Lower lobe of right lung (tissue), 2 donors: ENCODE measurements around the gene GALNT2. TPM values are rescaled to one million over a fixed set of nuclear protein-coding genes. Genes with fewer than 3 reads are reported as not detected.

ENCODE experiments used
- ATAC-seq, 2 donors: fragments of 200-7000 bp; cut with Tn5 transposase; one replicate each; pipeline ENCODE4 v1.9.1; 2020 to 2022; ENCODE audit warnings: mild to moderate bottlenecking in 2 of 2, moderate library complexity in 2 of 2
- DNase-seq: peaks from one replicate; pipeline ENCODE4 v3.0.0-alpha.2; 2020
- H3K27ac ChIP-seq: fragments of 200-600 bp; one replicate; pipeline ENCODE4 v1.8.0; 2022
- H3K27me3 ChIP-seq: fragments of 200-600 bp; one replicate; pipeline ENCODE4 v1.8.0; 2022; ENCODE audit warnings: low read depth
- H3K36me3 ChIP-seq: fragments of 200-600 bp; one replicate; pipeline ENCODE4 v1.8.0; 2022; ENCODE audit warnings: mild to moderate bottlenecking
- H3K4me1 ChIP-seq: fragments of 200-600 bp; one replicate; pipeline ENCODE4 v1.8.0; 2022
- H3K4me3 ChIP-seq: fragments of 200-600 bp; one replicate; pipeline ENCODE4 v1.8.0; 2022; ENCODE audit warnings: mild to moderate bottlenecking
- H3K9me3 ChIP-seq: fragments of 200-600 bp; one replicate; pipeline ENCODE4 v1.8.0; 2022
- CTCF ChIP-seq: fragments of 200-600 bp; IDR thresholded peaks from one replicate; pipeline ENCODE4 v1.8.0; 2022; ENCODE audit warnings: antibody characterized with exemption, mild to moderate bottlenecking
- intact Hi-C: fragments of 100-400 bp; cut with DNase I; formaldehyde crosslinking; loops from one replicate; pipeline ENCODE4 v1.11.0; 2022
- total RNA-seq: library from RNA; stranded (reverse); fragmentation: NEBNext Ultra II Directional; extraction: Animal tissue kit (Norgen Biotek cat#: 25700); gene quantifications from one replicate; pipeline ENCODE4 v1.2.1, GENCODE V29; 2021
- donor health status: DM: no; HTN: yes; CAD: no; lungs with severe emphysema.

GALNT2 gene
- total RNA-seq, 1 donor from 2014 or later: 48.0 TPM

- peaks cover 65% of the 10 kb centered on the region for H3K36me3 ChIP-seq
- H3K9me3 ChIP-seq: no peaks in the 10 kb centered on the region
- intact Hi-C loops: no loop called here
- ATAC-seq: no peak
- H3K4me1 ChIP-seq: no peaks in the 10 kb centered on the region
- no peak overlapping the region for H3K27ac ChIP-seq
- no peaks in the 10 kb centered on the region for H3K27me3 ChIP-seq
- DNase-seq: no peak
- no peak overlapping the region for H3K4me3 ChIP-seq
- TF ChIP-seq CTCF: no peak
Observed at GRCh38 chr1:230260831-230261230, 193.8 kb downstream of the GALNT2 start.

GRCh38 chr1:230261928-230262650, 195.1 kb downstream of the GALNT2 start:
- no peak overlapping the region for H3K27ac ChIP-seq
- ATAC-seq (no peak), DNase-seq (no peak)
- no peak for TF ChIP-seq CTCF
- peaks cover 65% of the 10 kb centered on the region for H3K36me3 ChIP-seq
- no peak overlapping the region for H3K4me3 ChIP-seq
- intact Hi-C loops: no loop called here
- no peaks in the 10 kb centered on the region for H3K4me1 ChIP-seq
- no peaks in the 10 kb centered on the region for H3K9me3 ChIP-seq
- no peaks in the 10 kb centered on the region for H3K27me3 ChIP-seq

DNA sequence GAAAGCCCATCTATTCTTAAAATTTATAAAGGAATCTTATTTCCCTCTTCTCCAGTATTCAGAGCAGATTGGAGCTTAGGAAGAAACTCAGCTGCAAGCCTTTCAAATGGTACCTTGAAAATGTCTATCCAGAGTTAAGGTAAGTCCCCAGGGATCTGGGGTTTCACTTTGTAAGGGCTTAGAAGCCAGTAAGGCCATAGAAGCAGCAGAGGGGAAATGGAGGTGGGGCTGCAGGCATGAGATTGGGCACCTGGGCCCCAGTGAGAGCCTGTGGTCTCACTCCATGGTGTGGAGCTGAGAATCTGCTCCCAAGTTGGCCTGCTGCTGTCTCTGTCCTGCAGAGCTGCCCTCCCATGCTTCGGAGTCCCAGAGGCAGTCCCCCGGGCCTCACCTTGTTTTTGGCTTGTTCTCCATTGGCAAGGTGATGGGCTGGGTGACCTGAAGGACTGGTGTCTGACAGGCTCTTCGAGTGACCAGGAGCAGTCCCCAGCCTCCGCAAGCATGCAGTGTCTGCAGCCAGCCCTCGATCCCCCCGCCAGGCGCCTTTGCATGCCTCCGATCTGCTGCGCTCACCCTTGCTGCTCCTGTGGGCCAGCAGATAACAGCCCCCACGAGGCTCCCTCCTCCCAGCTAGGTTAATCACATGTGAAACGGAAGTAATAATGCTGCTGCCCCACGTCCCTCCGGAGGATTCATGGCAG, 196.0 kb downstream of the GALNT2 start:
- no peaks in the 10 kb centered on the region for H3K27me3 ChIP-seq
- TF ChIP-seq CTCF: no peak
- peaks cover 59% of the 10 kb centered on the region for H3K36me3 ChIP-seq
- ATAC-seq (no peak), DNase-seq (no peak)
- no peak overlapping the region for H3K4me3 ChIP-seq
- H3K4me1 ChIP-seq: no peaks in the 10 kb centered on the region
- H3K9me3 ChIP-seq: no peaks in the 10 kb centered on the region
- intact Hi-C loops: no loop called here
- no peak overlapping the region for H3K27ac ChIP-seq

- peaks cover 59% of the 10 kb centered on the region for H3K36me3 ChIP-seq
- TF ChIP-seq CTCF: no peak
- no peak overlapping the region for H3K27ac ChIP-seq
- no peaks in the 10 kb centered on the region for H3K9me3 ChIP-seq
- H3K27me3 ChIP-seq: no peaks in the 10 kb centered on the region
- ATAC-seq: no peak
- intact Hi-C loops: no loop called here
- peaks cover 3% of the 10 kb centered on the region for H3K4me1 ChIP-seq
- no peak overlapping the region for H3K4me3 ChIP-seq
- no peak for DNase-seq
Observed at GRCh38 chr1:230263568-230264195, 196.6 kb downstream of the GALNT2 start.

DNA sequence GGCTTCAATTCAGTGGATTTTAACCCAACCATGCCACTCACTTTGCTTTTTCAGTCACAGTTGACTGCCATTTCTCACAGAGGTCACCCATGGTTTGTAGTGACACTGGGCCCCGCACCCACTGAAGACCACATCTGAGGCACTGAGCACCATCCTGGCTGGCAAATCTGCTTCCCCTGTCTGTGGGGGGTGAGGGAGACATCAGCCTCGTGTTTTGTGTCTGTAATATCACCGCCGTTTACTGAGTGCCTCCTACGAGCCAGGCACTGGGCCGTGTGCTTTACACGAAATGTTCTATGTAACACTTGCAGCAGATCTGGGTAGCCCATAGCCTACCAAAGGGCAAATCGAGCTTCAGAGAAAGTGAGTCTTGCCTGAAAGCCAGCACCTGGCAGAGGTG, 197.3 kb downstream of the GALNT2 start:
- peaks cover 9% of the 10 kb centered on the region for H3K4me1 ChIP-seq
- TF ChIP-seq CTCF: no peak
- peaks cover 59% of the 10 kb centered on the region for H3K36me3 ChIP-seq
- intact Hi-C loops: no loop called here
- no peaks in the 10 kb centered on the region for H3K27me3 ChIP-seq
- H3K27ac ChIP-seq: no peak overlapping the region
- no peak overlapping the region for H3K4me3 ChIP-seq
- H3K9me3 ChIP-seq: no peaks in the 10 kb centered on the region
- DNase-seq (no peak), ATAC-seq (no peak)
